Endothelial cell of umbilical vein (primary cell): Measurements from ENCODE around the gene SPATA19. TPM values are rescaled to one million over a fixed set of nuclear protein-coding genes. Genes with fewer than 3 reads are reported as not detected.

Experiments used
- BruUV-seq: library from RNA; stranded (reverse); fragments of 400-500 nt; replicated peaks from 2 replicates; lab custom pipeline; 2021; lab: Mats Ljungman, UMichigan
- CTCF ChIA-PET: fragments of 300-600, 350-600 bp; sonication (Branson Sonifier 250); formaldehyde crosslinking; loops from one replicate; lab custom pipeline; 2021; ENCODE audit warnings: antibody characterized with exemption, inconsistent platforms; lab: Charles Lee
- POLR2A ChIA-PET: fragments of 300-600, 350-600 bp; sonication (Branson Sonifier 250); formaldehyde crosslinking; loops from one replicate; lab custom pipeline; 2021; ENCODE audit warnings: antibody characterized with exemption, inconsistent platforms; lab: Charles Lee
- DNase-seq: peaks from one replicate; pipeline ENCODE4 v3.0.0-alpha.2; 2011; ENCODE audit warnings: low read depth, low spot score
- FAIRE-seq: peaks from 2 replicates; lab custom pipeline; 2011; peaks lifted over from hg19 to GRCh38; lab: Jason Lieb, UNC
- H2AFZ ChIP-seq: 2 replicates; pipeline ENCODE4 v1.6.0; 2012; ENCODE audit warnings: low read depth, low read length, control low read depth, inconsistent platforms
- H3K27ac ChIP-seq: 2 replicates; pipeline ENCODE4 v1.5.1; 2011; ENCODE audit warnings: low read depth, mild to moderate bottlenecking, control low read depth, low read length, moderate library complexity; ENCODE audit not compliant: insufficient read depth
- H3K27me3 ChIP-seq, 2 experiments: 2 replicates each; pipeline versions ENCODE4 v1.6.0 to v1.6.1; 2011; ENCODE audit warnings: low read length in 2 of 2, mixed read lengths in 1 of 2; ENCODE audit not compliant: control insufficient read depth in 2 of 2, insufficient read depth in 2 of 2
- H3K36me3 ChIP-seq, 2 experiments: 2 replicates in 1 of 2; 3 replicates in 1 of 2; pipeline ENCODE4 v1.5.1; 2011; ENCODE audit warnings: low read length in 2 of 2, mild to moderate bottlenecking in 1 of 2, moderate library complexity in 1 of 2; ENCODE audit not compliant: control insufficient read depth in 2 of 2, insufficient read depth in 2 of 2; ENCODE audit errors: extremely low read depth in 1 of 2
- H3K4me1 ChIP-seq: 3 replicates; pipeline ENCODE4 v1.5.1; 2011; ENCODE audit warnings: mild to moderate bottlenecking, low read length; ENCODE audit not compliant: control insufficient read depth, insufficient read depth; ENCODE audit errors: extremely low read depth
- H3K4me2 ChIP-seq: 2 replicates; pipeline ENCODE4 v1.6.1; 2011; ENCODE audit warnings: low read length, control low read depth, mixed read lengths; ENCODE audit not compliant: insufficient read depth
- H3K4me3 ChIP-seq, 3 experiments: fragments of 200-600 bp in 1 of 3; sonication (generic), shearing (Covaris generic) in 1 of 3; replicated peaks in 1 of 3; 2 replicates each; pipeline ENCODE4 v1.5.1; 2011 to 2016; ENCODE audit warnings: control low read depth in 3 of 3, low read length in 3 of 3, mild to moderate bottlenecking in 2 of 3, inconsistent platforms in 1 of 3, low read depth in 1 of 3, moderate library complexity in 1 of 3; ENCODE audit not compliant: insufficient read depth in 1 of 3
- H3K79me2 ChIP-seq: 2 replicates; pipeline ENCODE4 v1.6.0; 2012; ENCODE audit warnings: low read length, inconsistent platforms; ENCODE audit not compliant: control insufficient read depth, insufficient read depth
- H3K9ac ChIP-seq: replicated peaks from 2 replicates; pipeline ENCODE3; 2011; ENCODE audit warnings: low read length, control low read depth; ENCODE audit not compliant: insufficient read depth; ENCODE audit errors: extremely low read depth
- H3K9me1 ChIP-seq: replicated peaks from 3 replicates; pipeline ENCODE4 v1.6.0; 2011; ENCODE audit warnings: mild to moderate bottlenecking, low read length; ENCODE audit not compliant: control insufficient read depth, insufficient read depth; ENCODE audit errors: extremely low read depth
- H3K9me3 ChIP-seq: replicated peaks from 2 replicates; pipeline ENCODE4 v1.5.1; 2012; ENCODE audit warnings: low read length, inconsistent platforms; ENCODE audit not compliant: control insufficient read depth, insufficient read depth
- H4K20me1 ChIP-seq: replicated peaks from 2 replicates; pipeline ENCODE3; 2011; ENCODE audit warnings: mild to moderate bottlenecking, low read length; ENCODE audit not compliant: control insufficient read depth, insufficient read depth; ENCODE audit errors: extremely low read depth
- CTCF ChIP-seq, 2 donors: IDR thresholded peaks; 1 replicate in 1 of 2; 2 replicates in 1 of 2; pipeline ENCODE4 v1.5.1; 2011; ENCODE audit warnings: low read length in 2 of 2, mild to moderate bottlenecking in 2 of 2, moderate library complexity in 2 of 2, control low read depth in 1 of 2, inconsistent platforms in 1 of 2, low read depth in 1 of 2; ENCODE audit not compliant: insufficient read depth in 1 of 2; ENCODE audit errors: extremely low read depth in 1 of 2
- EZH2 ChIP-seq: IDR thresholded peaks from 2 replicates; pipeline ENCODE4 v1.6.1; 2012; ENCODE audit warnings: borderline replicate concordance, low read depth, mild to moderate bottlenecking, moderate library complexity, low read length, inconsistent platforms; ENCODE audit not compliant: severe bottlenecking
- FOS ChIP-seq: IDR thresholded peaks from 2 replicates; pipeline ENCODE4 v1.6.1; 2011; ENCODE audit warnings: mild to moderate bottlenecking, low read length, moderate library complexity, borderline replicate concordance; ENCODE audit not compliant: insufficient read depth
- GATA2 ChIP-seq: IDR thresholded peaks from 2 replicates; pipeline ENCODE4 v1.7.0; 2011; ENCODE audit warnings: low read depth, mild to moderate bottlenecking, moderate library complexity, mixed read lengths, low read length; ENCODE audit not compliant: insufficient read length, insufficient read depth
- JUN ChIP-seq: IDR thresholded peaks from 2 replicates; pipeline ENCODE4 v1.6.1; 2011; ENCODE audit warnings: borderline replicate concordance, low read depth; ENCODE audit not compliant: insufficient read length, insufficient read depth
- MYC ChIP-seq: IDR thresholded peaks from one replicate; pipeline ENCODE4 v1.6.1; 2011; ENCODE audit warnings: mild to moderate bottlenecking, low read depth, low read length
- POLR2A ChIP-seq: IDR thresholded peaks from 2 replicates; pipeline ENCODE4 v1.6.1; 2012; ENCODE audit warnings: low read depth, mild to moderate bottlenecking, control low read depth, low read length
- POLR2AphosphoS5 ChIP-seq: IDR thresholded peaks from 2 replicates; pipeline ENCODE4 v1.6.1; 2012; ENCODE audit warnings: low read depth, mild to moderate bottlenecking, control low read depth, low read length, moderate library complexity; ENCODE audit not compliant: insufficient read depth
- dilution Hi-C: fragments of 300-500 bp; cut with MboI; formaldehyde crosslinking; loops from one replicate; pipeline ENCODE4 v1.15.0; 2019; ENCODE audit warnings: low sequenced_read_pairs; ENCODE audit not compliant: extremely low pct_ligation_motif_present
- intact Hi-C: fragments of 100-400 bp; cut with micrococcal nuclease; formaldehyde crosslinking; loops from one replicate; pipeline ENCODE4 v1.10.0; 2022
- polyA plus RNA-seq, 4 experiments: library from polyadenylated mRNA; depleted of rRNA in 3 of 4; stranded (reverse) in 3 of 4; unstranded in 1 of 4; fragments of >200 nt; gene quantifications; 2 replicates each; pipeline versions ENCODE4 v1.2.1 to v1.2.3, GENCODE V29; 2011 to 2012; ENCODE audit warnings: missing spikeins in 1 of 4
- total RNA-seq: library from RNA; stranded (reverse); gene quantifications from 2 replicates; pipeline ENCODE4 v1.2.3, GENCODE V29; 2021
- TF ChIP-seq, protein P1 (sequence below): IDR thresholded peaks from 2 replicates; pipeline ENCODE4 v1.6.1; 2011; ENCODE audit not compliant: insufficient read depth, insufficient read length

The SPATA19 gene
- total and polyA plus RNA-seq, 2 donors (not counting 3 experiments of a cell fraction or from before 2014, with no cell fraction given): not detected

GRCh38 chr11:133811850-133812685 is 33.2 kb downstream of the SPATA19 start:
- CTCF ChIA-PET: no interaction called here
- POLR2A ChIA-PET: no interaction called here
- Histone ChIP-seq H3K9me3 (no peaks in the 10 kb centered on the region), H3K27ac (no peak overlapping the region), H3K4me2 (no peak overlapping the region), H3K36me3 (no peaks in the 10 kb centered on the region), H3K9me1 (no peaks in the 10 kb centered on the region), H3K79me2 (no peaks in the 10 kb centered on the region), H3K9ac (no peak overlapping the region), H3K4me3 (no peak overlapping the region), H3K27me3 (no peaks in the 10 kb centered on the region), H3K4me1 (no peaks in the 10 kb centered on the region), H4K20me1 (no peaks in the 10 kb centered on the region), H2AFZ (no peak overlapping the region)
- intact Hi-C loops: no loop called here
- DNase-seq (no peak), FAIRE-seq (no peak)
- dilution Hi-C loops: no loop called here
- no TSS peak for BruUV-seq
- TF ChIP-seq EZH2 (no peak), CTCF (IDR thresholded peaks at IDR 0.05; ENCODE audit: extremely low read depth in 1 of 2, insufficient read depth in 1 of 2, low read depth in 1 of 2, low read length in 2 of 2) (no peak), MYC (no peak), JUN (no peak), POLR2AphosphoS5 (no peak), POLR2A (no peak), FOS (no peak), GATA2 (no peak)
- TF ChIP-seq, protein P1, sequence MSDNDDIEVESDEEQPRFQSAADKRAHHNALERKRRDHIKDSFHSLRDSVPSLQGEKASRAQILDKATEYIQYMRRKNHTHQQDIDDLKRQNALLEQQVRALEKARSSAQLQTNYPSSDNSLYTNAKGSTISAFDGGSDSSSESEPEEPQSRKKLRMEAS: no peak
